H1 (cell line): Measurements from ENCODE around the gene CNNM2. TPM values are rescaled to one million over a fixed set of nuclear protein-coding genes. Genes with fewer than 3 reads are reported as not detected.

ENCODE experiments used
- CTCF ChIA-PET: fragments of 300-600 bp; sonication (Branson Sonifier 250); formaldehyde crosslinking; loops from one replicate; lab custom pipeline; 2021; ENCODE audit not compliant: partially characterized antibody; lab: Charles Lee
- POLR2A ChIA-PET: fragments of 300-600 bp; sonication (Branson Sonifier 250); formaldehyde crosslinking; loops from one replicate; lab custom pipeline; 2021; ENCODE audit warnings: inconsistent platforms; ENCODE audit not compliant: partially characterized antibody; lab: Charles Lee
- DNase-seq, 2 experiments: peaks; one replicate each; pipeline versions ENCODE4 v3.0.0 to v3.0.0-alpha.2; 2010 to 2022; ENCODE audit warnings: low spot score in 2 of 2, low read depth in 1 of 2, mixed read lengths in 1 of 2
- FAIRE-seq: peaks from 2 replicates; lab custom pipeline; 2011; peaks lifted over from hg19 to GRCh38; lab: Jason Lieb, UNC
- H2AFZ ChIP-seq: 2 replicates; pipeline ENCODE4 v1.8.1; 2012; ENCODE audit warnings: low read length, inconsistent platforms
- H2AK5ac ChIP-seq: 2 replicates; pipeline ENCODE4 v1.6.1; 2013; ENCODE audit warnings: low read depth, low read length
- H2BK120ac ChIP-seq: replicated peaks from 2 replicates; pipeline ENCODE3; 2013; ENCODE audit warnings: low read depth, low read length, inconsistent platforms
- H2BK12ac ChIP-seq: 2 replicates; pipeline ENCODE4 v1.6.1; 2013; ENCODE audit warnings: low read depth, low read length
- H2BK15ac ChIP-seq: 2 replicates; pipeline ENCODE4 v1.6.1; 2013; ENCODE audit warnings: low read length
- H2BK20ac ChIP-seq: 2 replicates; pipeline ENCODE4 v1.6.1; 2013; ENCODE audit warnings: low read length
- H2BK5ac ChIP-seq: 2 replicates; pipeline ENCODE4 v1.6.1; 2013; ENCODE audit warnings: low read depth, low read length
- H3K14ac ChIP-seq: 2 replicates; pipeline ENCODE4 v1.6.1; 2013; ENCODE audit warnings: inconsistent platforms; ENCODE audit not compliant: insufficient read length
- H3K18ac ChIP-seq: 2 replicates; pipeline ENCODE4 v1.6.1; 2013; ENCODE audit warnings: low read length; ENCODE audit errors: extremely low read depth
- H3K23ac ChIP-seq: 2 replicates; pipeline ENCODE4 v1.6.1; 2013; ENCODE audit warnings: inconsistent platforms; ENCODE audit not compliant: insufficient read length
- H3K23me2 ChIP-seq: 2 replicates; pipeline ENCODE4 v1.6.1; 2013; ENCODE audit warnings: low read depth, low read length
- H3K27ac ChIP-seq: 2 replicates; pipeline ENCODE4 v1.6.1; 2011; ENCODE audit warnings: low read depth, low read length, inconsistent platforms
- H3K27me3 ChIP-seq, 4 experiments: replicated peaks in 1 of 4; 1 replicate in 1 of 4; 2 replicates in 3 of 4; pipeline versions ENCODE4 v1.6.1 to v1.8.1; 2011 to 2013; ENCODE audit warnings: low read length in 3 of 4, mild to moderate bottlenecking in 3 of 4, inconsistent platforms in 2 of 4, mixed read lengths in 2 of 4, moderate library complexity in 1 of 4; ENCODE audit not compliant: control insufficient read depth in 3 of 4, insufficient read depth in 3 of 4; ENCODE audit errors: extremely low read depth in 1 of 4
- H3K36me3 ChIP-seq, 4 experiments: 2 replicates each; pipeline versions ENCODE4 v1.6.1 to v1.8.1; 2011 to 2013; ENCODE audit warnings: mild to moderate bottlenecking in 4 of 4, low read length in 3 of 4, moderate library complexity in 2 of 4, control low read depth in 1 of 4, inconsistent platforms in 1 of 4; ENCODE audit not compliant: insufficient read depth in 4 of 4, control insufficient read depth in 2 of 4
- H3K4ac ChIP-seq: replicated peaks from 2 replicates; pipeline ENCODE3; 2013; ENCODE audit warnings: low read length, low read depth, mixed read lengths, inconsistent platforms; ENCODE audit not compliant: insufficient read length
- H3K4me1 ChIP-seq, 4 experiments: replicated peaks in 1 of 4; 1 replicate in 1 of 4; 2 replicates in 3 of 4; pipeline versions ENCODE4 v1.6.1 to v1.8.1; 2011 to 2013; ENCODE audit warnings: low read length in 3 of 4, inconsistent platforms in 2 of 4, mixed read lengths in 1 of 4; ENCODE audit not compliant: insufficient read depth in 4 of 4, control insufficient read depth in 3 of 4
- H3K4me2 ChIP-seq, 2 experiments: 2 replicates each; pipeline versions ENCODE4 v1.6.1 to v1.8.1; 2011 to 2013; ENCODE audit warnings: low read depth in 2 of 2, low read length in 2 of 2, control low read depth in 1 of 2, inconsistent platforms in 1 of 2, mild to moderate bottlenecking in 1 of 2; ENCODE audit not compliant: insufficient read depth in 1 of 2
- H3K4me3 ChIP-seq, 4 experiments: fragments of 200-600, 300-600 bp in 1 of 4; sonication (generic), shearing (Covaris generic), sonication (Bioruptor Twin) in 1 of 4; 2 replicates each; pipeline versions ENCODE4 v1.5.1 to v1.8.1; 2011 to 2016; ENCODE audit warnings: low read length in 4 of 4, low read depth in 3 of 4, control low read depth in 2 of 4, inconsistent platforms in 2 of 4, mild to moderate bottlenecking in 2 of 4, mixed read lengths in 1 of 4, moderate library complexity in 1 of 4; ENCODE audit not compliant: insufficient read depth in 2 of 4; ENCODE audit errors: extremely low read depth in 1 of 4
- H3K56ac ChIP-seq: replicated peaks from 2 replicates; pipeline ENCODE3; 2013; ENCODE audit warnings: low read depth, mild to moderate bottlenecking, mixed read lengths, low read length, inconsistent platforms; ENCODE audit not compliant: insufficient read length
- H3K79me1 ChIP-seq: 2 replicates; pipeline ENCODE4 v1.6.1; 2013; ENCODE audit warnings: low read depth, low read length, control low read depth
- H3K79me2 ChIP-seq, 2 experiments: 2 replicates each; pipeline versions ENCODE4 v1.6.1 to v1.8.1; 2012 to 2013; ENCODE audit warnings: low read length in 2 of 2, mild to moderate bottlenecking in 2 of 2, inconsistent platforms in 1 of 2; ENCODE audit not compliant: insufficient read depth in 2 of 2, control insufficient read depth in 1 of 2
- H3K9ac ChIP-seq, 4 experiments: replicated peaks in 1 of 4; 1 replicate in 1 of 4; 2 replicates in 3 of 4; pipeline versions ENCODE4 v1.6.1 to v1.8.1; 2011 to 2013; ENCODE audit warnings: low read depth in 3 of 4, low read length in 3 of 4, control low read depth in 2 of 4, mild to moderate bottlenecking in 2 of 4, moderate library complexity in 2 of 4, inconsistent platforms in 1 of 4; ENCODE audit errors: extremely low read depth in 1 of 4
- H3K9me3 ChIP-seq, 2 experiments: 2 replicates each; pipeline versions ENCODE4 v1.6.1 to v1.8.1; 2012 to 2013; ENCODE audit warnings: mild to moderate bottlenecking in 2 of 2, moderate library complexity in 2 of 2, control low read depth in 1 of 2, inconsistent platforms in 1 of 2, low read depth in 1 of 2, low read length in 1 of 2, mixed read lengths in 1 of 2; ENCODE audit not compliant: insufficient read depth in 2 of 2
- H4K20me1 ChIP-seq, 2 experiments: replicated peaks in 1 of 2; 2 replicates each; pipeline versions ENCODE3 to v1.8.1; 2011 to 2013; ENCODE audit warnings: inconsistent platforms in 2 of 2, low read length in 2 of 2, mild to moderate bottlenecking in 1 of 2; ENCODE audit not compliant: insufficient read depth in 2 of 2, control insufficient read depth in 1 of 2
- H4K5ac ChIP-seq: 2 replicates; pipeline ENCODE4 v1.6.1; 2013; ENCODE audit warnings: low read length, low read depth, mixed read lengths, inconsistent platforms; ENCODE audit not compliant: insufficient read length
- H4K8ac ChIP-seq: 2 replicates; pipeline ENCODE4 v1.8.0; 2013; ENCODE audit warnings: mild to moderate bottlenecking, moderate library complexity, low read length, inconsistent platforms; ENCODE audit not compliant: insufficient read depth; ENCODE audit errors: extremely low read depth
- H4K91ac ChIP-seq: replicated peaks from 2 replicates; pipeline ENCODE3; 2013; ENCODE audit warnings: low read length, mixed read lengths, inconsistent platforms; ENCODE audit not compliant: insufficient read length
- CBX5 ChIP-seq: fragments of 300-800, 300-1000 bp; sonication (generic); IDR thresholded peaks from 2 replicates; pipeline ENCODE4 v1.7.1; 2016; ENCODE audit warnings: antibody characterized with exemption, low read length, low read depth
- EGR1 ChIP-seq: IDR thresholded peaks from 2 replicates; pipeline ENCODE4 v1.6.1; 2011; ENCODE audit warnings: low read depth, low read length, borderline replicate concordance
- EZH2 ChIP-seq: fragments of 200-600 bp; sonication (generic); IDR thresholded peaks from 2 replicates; pipeline ENCODE4 v1.7.1; 2012; ENCODE audit warnings: low read depth, mild to moderate bottlenecking, moderate library complexity, low read length, inconsistent platforms; ENCODE audit not compliant: severe bottlenecking
- JUN ChIP-seq: IDR thresholded peaks from 2 replicates; pipeline ENCODE4 v1.6.1; 2011; ENCODE audit warnings: low read depth, mild to moderate bottlenecking, improper control_type of control experiment, low read length
- KDM5A ChIP-seq: fragments of 200-600 bp; IDR thresholded peaks from 2 replicates; pipeline ENCODE4 v1.7.1; 2012; ENCODE audit warnings: mild to moderate bottlenecking, low read length, inconsistent platforms, mixed read lengths
- POLR2A ChIP-seq, 2 experiments: IDR thresholded peaks; 1 replicate in 1 of 2; 2 replicates in 1 of 2; pipeline ENCODE4 v1.6.1; 2011; ENCODE audit warnings: low read depth in 2 of 2, low read length in 2 of 2, mild to moderate bottlenecking in 2 of 2; ENCODE audit errors: control extremely low read depth in 1 of 2
- RBBP5 ChIP-seq: IDR thresholded peaks from 2 replicates; pipeline ENCODE4 v1.7.1; 2012; ENCODE audit warnings: low read depth, mild to moderate bottlenecking, inconsistent platforms, low read length, moderate library complexity, borderline replicate concordance
- WGBS, 2 experiments: shearing (Covaris generic) in 1 of 2; methylation state at CpG; one replicate each; pipeline versions ENCODE4 v1.1.6 to v1.1.7; 2013 to 2015; ENCODE audit warnings: low lambda C conversion rate in 2 of 2, mixed read lengths in 2 of 2, inconsistent platforms in 1 of 2, low coverage in 1 of 2, missing lambda C conversion rate in 1 of 2; ENCODE audit not compliant: insufficient replicate concordance in 2 of 2, insufficient coverage in 1 of 2, insufficient read length in 1 of 2; ENCODE audit errors: extremely low coverage in 1 of 2, missing lambda C conversion rate in 1 of 2; 5-methylcytosine and 5-hydroxymethylcytosine counted together
- polyA plus RNA-seq, 7 experiments: library from polyadenylated mRNA; depleted of rRNA in 3 of 7; stranded (reverse) in 5 of 7; unstranded in 2 of 7; fragments of >200 nt in 5 of 7; fragments of 200-250 nt in 2 of 7; gene quantifications; 1 replicate in 5 of 7; 2 replicates in 1 of 7; 4 replicates in 1 of 7; pipeline versions ENCODE4 v1.2.1 to v1.2.3, GENCODE V29; 2011 to 2013; ENCODE audit warnings: missing spikeins in 2 of 7, mixed read lengths in 2 of 7
- total RNA-seq: library from RNA; stranded (reverse); fragmentation: NEBNext Ultra II Directional; extraction: Animal tissue kit (Norgen Biotek cat#: 25700); gene quantifications from 2 replicates; pipeline ENCODE4 v1.2.1, GENCODE V29; 2021

The CNNM2 gene
- total and polyA plus RNA-seq, 2 of the 8 experiments (the other 6 are each of a cell fraction or from before 2014, with no cell fraction given), result 7.3 to 23.6 TPM

DNA sequence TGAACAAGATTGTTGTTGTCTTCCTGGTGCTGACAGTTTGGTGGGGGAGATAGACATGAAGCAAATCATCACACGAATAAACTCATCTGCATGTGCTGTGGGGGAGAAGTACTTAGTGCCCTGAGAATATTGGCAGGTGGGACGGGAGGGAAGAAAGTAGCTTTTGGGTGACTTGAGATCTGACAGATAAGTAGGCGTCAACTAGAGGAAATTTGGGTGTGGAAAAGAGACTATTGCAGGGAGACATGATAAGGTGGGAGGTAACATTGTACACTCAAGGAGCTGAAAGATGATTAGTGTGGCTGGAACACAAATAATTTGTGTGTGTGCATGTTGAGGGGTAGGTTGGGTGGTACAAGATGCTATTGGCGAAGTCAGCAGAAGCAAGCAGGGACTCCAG lies 30.1 kb downstream of the CNNM2 start:
- Histone ChIP-seq H3K14ac (no peak overlapping the region), H2BK5ac (no peak overlapping the region), H3K4ac (no peak overlapping the region), H3K18ac (no peak overlapping the region), H4K20me1 (no peaks in the 10 kb centered on the region), H3K79me1 (no peaks in the 10 kb centered on the region), H2BK20ac (no peak overlapping the region), H3K4me3 (no peak overlapping the region), H4K8ac (no peak overlapping the region), H4K5ac (no peak overlapping the region), H2AK5ac (no peak overlapping the region), H3K79me2 (no peaks in the 10 kb centered on the region), H3K23me2 (no peaks in the 10 kb centered on the region), H3K27ac (no peak overlapping the region), H2BK15ac (no peak overlapping the region), H3K23ac (no peak overlapping the region), H3K9me3 (no peaks in the 10 kb centered on the region), H3K9ac (no peak overlapping the region), H2BK120ac (no peak overlapping the region), H3K4me2 (no peak overlapping the region), H2BK12ac (no peak overlapping the region), H4K91ac (no peak overlapping the region), H3K27me3 (no peaks in the 10 kb centered on the region), H3K56ac (no peak overlapping the region), H3K36me3 (no peaks in the 10 kb centered on the region), H2AFZ (no peak overlapping the region), H3K4me1 (peaks cover 0 to 3% (median 0%) of the 10 kb centered on the region in 4 experiments; a peak in 3 of 7 replicates)
- ChIA-PET POLR2A (interaction anchor here (1.0 to 1.2 kb wide), 2 partner anchors 11 to 29 kb away, joined by 3 to 4 read pairs; no protein-coding TSS in a partner anchor), CTCF (interaction anchor here (0.6 kb wide), 1 partner anchor 106 kb away, joined by 3 read pairs; no protein-coding TSS in a partner anchor)
- DNase-seq, result no peak
- TF ChIP-seq CBX5, result no peak
- no peak for TF ChIP-seq EGR1
- TF ChIP-seq RBBP5, result no peak
- TF ChIP-seq JUN, result no peak
- no peak for TF ChIP-seq KDM5A
- TF ChIP-seq POLR2A (IDR thresholded peaks at IDR 0.05; ENCODE audit: control extremely low read depth in 1 of 2, low read depth in 2 of 2, low read length in 2 of 2), result no peak
- no peak for TF ChIP-seq EZH2
- 81% methylated on average over 4 of the region's 4 CpGs; no CpG with 5 or more reads in 1 of the 2 experiments for WGBS, 2 experiments
- FAIRE-seq, result no peak
